ENCODE results near the gene KY. TPM values are rescaled to one million over a fixed set of nuclear protein-coding genes. Genes with fewer than 3 reads are reported as not detected.

KY gene
- total RNA-seq, 4 donors from 2014 or later: 0.64 to 4.8 (median 3.2) TPM

DNA sequence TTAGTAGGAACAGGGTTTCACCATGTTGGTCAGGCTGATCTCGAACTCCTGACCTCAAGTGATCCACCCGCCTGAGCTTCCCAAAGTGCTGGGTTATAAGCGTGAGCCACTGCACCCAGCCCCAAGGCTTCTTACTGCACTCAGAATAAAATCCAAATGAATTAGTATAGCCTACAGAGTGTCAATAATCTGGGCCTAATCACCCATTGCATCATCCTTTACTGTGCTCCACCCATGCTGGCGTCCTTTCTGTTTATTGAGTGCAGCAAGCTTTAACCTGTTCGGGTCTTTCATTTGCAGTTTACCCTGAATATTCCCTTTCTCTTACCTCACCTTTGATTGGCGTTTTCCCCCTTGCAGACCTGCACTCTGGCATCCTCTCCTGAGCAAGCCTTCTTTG lies 87.2 kb downstream of the KY start:
- Histone ChIP-seq H3K9me3 (no peaks in the 10 kb centered on the region), H3K4me1 (no peaks in the 10 kb centered on the region), H3K36me3 (peaks cover 0 to 46% of the 10 kb centered on the region in 2 donors), H3K27ac (no peak overlapping the region), H3K27me3 (no peaks in the 10 kb centered on the region), H3K4me3 (no peak overlapping the region)
- no peak for ATAC-seq
- WGBS, 2 donors (ENCODE audit: low coverage in 1 of 2): 93 to 94% methylated on average over 3 to 5 of the region's 6 CpGs
- TF ChIP-seq POLR2A (IDR thresholded peaks at IDR 0.05) (no peak), POLR2AphosphoS5 (IDR thresholded peaks at IDR 0.05) (no peak), EP300 (IDR thresholded peaks at IDR 0.05) (no peak)
- TF ChIP-seq, protein P1, sequence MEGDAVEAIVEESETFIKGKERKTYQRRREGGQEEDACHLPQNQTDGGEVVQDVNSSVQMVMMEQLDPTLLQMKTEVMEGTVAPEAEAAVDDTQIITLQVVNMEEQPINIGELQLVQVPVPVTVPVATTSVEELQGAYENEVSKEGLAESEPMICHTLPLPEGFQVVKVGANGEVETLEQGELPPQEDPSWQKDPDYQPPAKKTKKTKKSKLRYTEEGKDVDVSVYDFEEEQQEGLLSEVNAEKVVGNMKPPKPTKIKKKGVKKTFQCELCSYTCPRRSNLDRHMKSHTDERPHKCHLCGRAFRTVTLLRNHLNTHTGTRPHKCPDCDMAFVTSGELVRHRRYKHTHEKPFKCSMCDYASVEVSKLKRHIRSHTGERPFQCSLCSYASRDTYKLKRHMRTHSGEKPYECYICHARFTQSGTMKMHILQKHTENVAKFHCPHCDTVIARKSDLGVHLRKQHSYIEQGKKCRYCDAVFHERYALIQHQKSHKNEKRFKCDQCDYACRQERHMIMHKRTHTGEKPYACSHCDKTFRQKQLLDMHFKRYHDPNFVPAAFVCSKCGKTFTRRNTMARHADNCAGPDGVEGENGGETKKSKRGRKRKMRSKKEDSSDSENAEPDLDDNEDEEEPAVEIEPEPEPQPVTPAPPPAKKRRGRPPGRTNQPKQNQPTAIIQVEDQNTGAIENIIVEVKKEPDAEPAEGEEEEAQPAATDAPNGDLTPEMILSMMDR (IDR thresholded peaks at IDR 0.05): no peak

DNA sequence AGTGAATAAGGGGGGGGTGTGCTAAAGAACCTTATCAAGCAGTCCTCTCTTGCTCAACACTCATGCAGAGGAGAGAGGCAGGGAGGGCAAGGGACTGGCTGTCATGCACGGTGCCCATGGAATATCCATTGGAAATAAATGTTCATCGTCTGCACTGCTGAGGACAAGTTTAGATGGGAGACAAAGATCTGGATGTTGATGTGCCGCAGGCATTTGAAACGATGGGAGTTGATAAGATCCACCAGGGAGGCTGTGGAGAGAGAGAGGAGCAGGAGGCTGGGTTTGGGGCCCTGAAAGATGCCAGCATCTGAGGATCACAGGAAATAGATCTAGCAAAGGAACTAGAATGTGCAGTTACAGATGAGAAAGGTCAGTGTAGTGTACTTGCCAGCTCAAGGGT lies 88.8 kb downstream of the KY start:
- Histone ChIP-seq H3K27ac (no peak overlapping the region), H3K4me1 (no peaks in the 10 kb centered on the region), H3K9me3 (no peaks in the 10 kb centered on the region), H3K27me3 (no peaks in the 10 kb centered on the region), H3K4me3 (no peak overlapping the region), H3K36me3 (peaks cover 0 to 54% of the 10 kb centered on the region in 2 donors)
- TF ChIP-seq, protein P1 (IDR thresholded peaks at IDR 0.05): no peak
- TF ChIP-seq POLR2A (IDR thresholded peaks at IDR 0.05) (no peak), EP300 (IDR thresholded peaks at IDR 0.05) (no peak), POLR2AphosphoS5 (IDR thresholded peaks at IDR 0.05) (no peak)
- ATAC-seq: no peak
- WGBS, 2 donors (ENCODE audit: low coverage in 1 of 2): 71 to 89% methylated on average over 4 of the region's 4 CpGs

DNA sequence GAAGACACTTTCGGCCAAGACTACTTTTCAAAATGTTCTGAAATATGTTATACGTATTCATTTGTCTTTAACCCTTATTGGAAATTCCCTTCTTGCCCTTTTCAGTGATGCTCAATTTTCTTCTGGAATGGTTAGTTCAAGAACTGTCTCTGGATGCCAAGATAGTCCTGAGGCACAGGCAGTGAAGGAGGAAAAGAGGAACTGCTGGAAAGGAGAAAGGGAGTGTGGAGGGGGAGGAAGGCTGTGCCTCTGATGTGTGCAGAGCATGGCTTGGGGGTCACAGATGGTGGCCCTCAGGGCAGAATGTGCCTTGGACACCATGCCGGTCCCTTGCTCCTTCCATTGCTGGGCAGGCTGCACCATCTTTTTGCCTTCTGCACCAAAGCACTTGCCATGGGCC lies 91.2 kb downstream of the KY start:
- Histone ChIP-seq H3K36me3 (peaks cover 0 to 54% of the 10 kb centered on the region in 2 donors), H3K27me3 (no peaks in the 10 kb centered on the region), H3K4me1 (no peaks in the 10 kb centered on the region), H3K4me3 (no peak overlapping the region), H3K9me3 (no peaks in the 10 kb centered on the region), H3K27ac (no peak overlapping the region)
- no peak for ATAC-seq
- WGBS, 2 donors (ENCODE audit: low coverage in 1 of 2): 90 to 94% methylated on average over 2 to 3 of the region's 3 CpGs
- TF ChIP-seq, protein P1 (IDR thresholded peaks at IDR 0.05): no peak
- no peak for TF ChIP-seq EP300 (IDR thresholded peaks at IDR 0.05)
- no peak for TF ChIP-seq POLR2AphosphoS5 (IDR thresholded peaks at IDR 0.05)
- TF ChIP-seq POLR2A (IDR thresholded peaks at IDR 0.05): no peak

Other genes starting within 250 kb of the KY start
- gene ANAPC13, start 165.0 kb downstream of the KY start, total RNA-seq: 10 to 100 TPM; 56.4 to 84.7 (median 66.5) TPM
- gene CEP63, start 165.0 kb downstream of the KY start, total RNA-seq: 10 to 100 TPM; 17.9 to 30.1 (median 25.9) TPM
- 1 to 10 TPM in 2 of 4 donors, under 1 TPM in 1, not detected in 1; 0.81 to 5.7 (median 2.5) TPM for gene EPHB1, start 144.2 kb upstream of the KY start, total RNA-seq